ENCODE measurements around the gene GHR. TPM values are rescaled to one million over a fixed set of nuclear protein-coding genes. Genes with fewer than 3 reads are reported as not detected.

The GHR gene
- total and polyA plus RNA-seq, 2 of the 8 experiments (the other 6 are each of a cell fraction or from before 2014, with no cell fraction given), result 0.15 to 0.19 TPM

DNA sequence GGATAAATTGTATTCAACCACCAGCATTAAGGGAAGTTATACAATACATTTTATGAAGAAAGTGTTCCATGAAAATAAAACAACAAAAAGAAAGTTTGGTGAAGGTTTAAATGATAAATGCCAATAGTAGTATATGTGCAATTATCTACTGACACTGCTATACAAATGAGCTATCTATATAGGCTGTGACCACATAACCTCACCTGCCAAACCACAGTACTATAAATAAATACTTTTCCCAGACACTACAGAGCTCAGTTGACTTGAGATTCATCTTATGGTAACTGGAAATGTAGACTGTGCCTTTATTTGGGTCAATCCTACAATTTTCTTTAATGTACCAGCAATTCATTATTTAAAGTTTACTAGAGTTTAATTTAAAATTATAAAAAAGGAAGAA is 252.4 kb downstream of the GHR start:
- Histone ChIP-seq H4K20me1 (replicated peaks in 1 of 2; ENCODE audit: control insufficient read depth in 1 of 2, insufficient read depth in 2 of 2, low read length in 2 of 2) (no peaks in the 10 kb centered on the region), H3K4ac (replicated peaks; ENCODE audit: insufficient read length, low read depth, low read length) (no peak overlapping the region), H2BK15ac (ENCODE audit: low read length) (no peak overlapping the region), H3K9ac (replicated peaks in 1 of 4; ENCODE audit: extremely low read depth in 1 of 4, low read depth in 3 of 4, low read length in 3 of 4) (no peak overlapping the region), H4K5ac (ENCODE audit: insufficient read length, low read depth, low read length) (no peak overlapping the region), H4K91ac (replicated peaks; ENCODE audit: insufficient read length, low read length) (no peak overlapping the region), H3K4me2 (ENCODE audit: insufficient read depth in 1 of 2, low read depth in 2 of 2, low read length in 2 of 2) (no peak overlapping the region), H3K14ac (ENCODE audit: insufficient read length) (no peak overlapping the region), H2AFZ (ENCODE audit: low read length) (no peak overlapping the region), H3K9me3 (ENCODE audit: insufficient read depth in 2 of 2, low read depth in 1 of 2, low read length in 1 of 2) (peaks cover 0 to 13% of the 10 kb centered on the region in 2 experiments; a peak in 1 of 4 replicates), H3K36me3 (ENCODE audit: control insufficient read depth in 2 of 4, insufficient read depth in 4 of 4, low read length in 3 of 4) (no peaks in the 10 kb centered on the region), H4K8ac (ENCODE audit: extremely low read depth, insufficient read depth, low read length) (no peak overlapping the region), H2BK12ac (ENCODE audit: low read depth, low read length) (no peak overlapping the region), H3K4me1 (replicated peaks in 1 of 4; ENCODE audit: control insufficient read depth in 3 of 4, insufficient read depth in 4 of 4, low read length in 3 of 4) (no peaks in the 10 kb centered on the region), H3K4me3 (ENCODE audit: extremely low read depth in 1 of 4, insufficient read depth in 2 of 4, low read depth in 3 of 4, low read length in 4 of 4) (no peak overlapping the region), H3K27ac (ENCODE audit: low read depth, low read length) (no peak overlapping the region), H3K56ac (replicated peaks; ENCODE audit: insufficient read length, low read depth, low read length) (no peak overlapping the region), H2AK5ac (ENCODE audit: low read depth, low read length) (no peak overlapping the region), H2BK120ac (replicated peaks; ENCODE audit: low read depth, low read length) (no peak overlapping the region), H3K79me2 (ENCODE audit: control insufficient read depth in 1 of 2, insufficient read depth in 2 of 2, low read length in 2 of 2) (no peaks in the 10 kb centered on the region), H2BK5ac (ENCODE audit: low read depth, low read length) (no peak overlapping the region), H3K18ac (ENCODE audit: extremely low read depth, low read length) (no peak overlapping the region), H3K79me1 (ENCODE audit: low read depth, low read length) (no peaks in the 10 kb centered on the region), H3K27me3 (replicated peaks in 1 of 4; ENCODE audit: control insufficient read depth in 3 of 4, extremely low read depth in 1 of 4, insufficient read depth in 3 of 4, low read length in 3 of 4) (no peaks in the 10 kb centered on the region), H3K23ac (ENCODE audit: insufficient read length) (no peak overlapping the region), H2BK20ac (ENCODE audit: low read length) (no peak overlapping the region), H3K23me2 (ENCODE audit: low read depth, low read length) (no peaks in the 10 kb centered on the region)
- FAIRE-seq, result no peak
- DNase-seq (ENCODE audit: low read depth in 1 of 2, low spot score in 2 of 2), result no peak
- ChIA-PET CTCF (ENCODE audit: partially characterized antibody) (no interaction called here), POLR2A (ENCODE audit: partially characterized antibody) (no interaction called here)
- TF ChIP-seq SRF (IDR thresholded peaks at IDR 0.05; ENCODE audit: low read depth, low read length) (no peak), EP300 (IDR thresholded peaks at IDR 0.05; ENCODE audit: borderline replicate concordance in 1 of 2, low read depth in 2 of 2, low read length in 2 of 2) (no peak), JUN (IDR thresholded peaks at IDR 0.05; ENCODE audit: low read depth, low read length) (no peak), SAP30 (IDR thresholded peaks at IDR 0.05; ENCODE audit: insufficient read depth, insufficient replicate concordance, low read length) (no peak), CEBPB (IDR thresholded peaks at IDR 0.05; ENCODE audit: low read depth, low read length) (no peak), KDM4A (IDR thresholded peaks at IDR 0.05; ENCODE audit: low read depth, low read length, severe bottlenecking) (no peak), SIRT6 (IDR thresholded peaks at IDR 0.05; ENCODE audit: low read length) (no peak), SP2 (IDR thresholded peaks at IDR 0.05; ENCODE audit: low read length) (no peak), CBX8 (IDR thresholded peaks at IDR 0.05; ENCODE audit: borderline replicate concordance, low read depth, low read length) (no peak), HDAC2 (IDR thresholded peaks at IDR 0.05; ENCODE audit: borderline replicate concordance in 1 of 2, low read depth in 2 of 2, low read length in 2 of 2) (no peak), RAD21 (IDR thresholded peaks at IDR 0.05 in 1 of 2, conservative IDR thresholded peaks at IDR 0.05 in 1 of 2; ENCODE audit: low read depth in 2 of 2, low read length in 2 of 2) (no peak), NANOG (IDR thresholded peaks at IDR 0.05; ENCODE audit: insufficient read depth, low read depth, low read length, poor library complexity, severe bottlenecking) (no peak), TAF1 (IDR thresholded peaks at IDR 0.05; ENCODE audit: low read depth, low read length) (no peak), SP1 (IDR thresholded peaks at IDR 0.05; ENCODE audit: low read depth, low read length) (no peak)
- TF ChIP-seq, protein P1, sequence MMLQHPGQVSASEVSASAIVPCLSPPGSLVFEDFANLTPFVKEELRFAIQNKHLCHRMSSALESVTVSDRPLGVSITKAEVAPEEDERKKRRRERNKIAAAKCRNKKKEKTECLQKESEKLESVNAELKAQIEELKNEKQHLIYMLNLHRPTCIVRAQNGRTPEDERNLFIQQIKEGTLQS (IDR thresholded peaks at IDR 0.05; ENCODE audit: insufficient read depth, low read depth, low read length), result no peak

Measured in H1 (cell line).